Neutrophil (primary cell): ENCODE results near the gene SPATA9.

ENCODE experiments used
- H3K27ac ChIP-seq: fragments of 200-600 bp; sonication (generic); 2 replicates; pipeline ENCODE4 v1.5.1; 2016; ENCODE audit warnings: mild to moderate bottlenecking, moderate library complexity
- H3K27me3 ChIP-seq: fragments of 200-600 bp; sonication (generic); 2 replicates; pipeline ENCODE4 v1.6.0; 2016; ENCODE audit warnings: mild to moderate bottlenecking
- H3K36me3 ChIP-seq: fragments of 200-600 bp; sonication (generic); 2 replicates; pipeline ENCODE4 v1.5.1; 2017
- H3K4me1 ChIP-seq, 2 experiments: fragments of 200-600 bp in 1 of 2; sonication (generic) in 1 of 2; 1 replicate in 1 of 2; 2 replicates in 1 of 2; pipeline versions ENCODE4 v1.5.1 to v1.6.1; 2013 to 2016; ENCODE audit warnings: low read depth in 1 of 2, low read length in 1 of 2, mild to moderate bottlenecking in 1 of 2, moderate library complexity in 1 of 2; ENCODE audit not compliant: control insufficient read depth in 1 of 2, insufficient read depth in 1 of 2
- H3K4me3 ChIP-seq, 2 experiments: fragments of 200-600 bp in 1 of 2; sonication (generic) in 1 of 2; 1 replicate in 1 of 2; 2 replicates in 1 of 2; pipeline ENCODE4 v1.5.1; 2013 to 2016; ENCODE audit warnings: low read depth in 1 of 2, low read length in 1 of 2, mild to moderate bottlenecking in 1 of 2, moderate library complexity in 1 of 2
- H3K9me3 ChIP-seq: fragments of 200-600 bp; sonication (generic); 2 replicates; pipeline ENCODE4 v1.5.1; 2016
- TF ChIP-seq, protein P1 (sequence below): fragments of 200-600 bp; sonication (generic); IDR thresholded peaks from 2 replicates; pipeline ENCODE4 v1.5.1; 2016; ENCODE audit warnings: antibody characterized with exemption

SPATA9 gene

GRCh38 chr5:95729115-95730010, 46.6 kb upstream of the SPATA9 start:
- Histone ChIP-seq H3K4me3 (no peak overlapping the region), H3K27me3 (peaks cover 41% of the 10 kb centered on the region), H3K36me3 (no peaks in the 10 kb centered on the region), H3K4me1 (peaks cover 19 to 21% of the 10 kb centered on the region in 2 experiments), H3K27ac (no peak overlapping the region), H3K9me3 (no peaks in the 10 kb centered on the region)
- TF ChIP-seq, protein P1, sequence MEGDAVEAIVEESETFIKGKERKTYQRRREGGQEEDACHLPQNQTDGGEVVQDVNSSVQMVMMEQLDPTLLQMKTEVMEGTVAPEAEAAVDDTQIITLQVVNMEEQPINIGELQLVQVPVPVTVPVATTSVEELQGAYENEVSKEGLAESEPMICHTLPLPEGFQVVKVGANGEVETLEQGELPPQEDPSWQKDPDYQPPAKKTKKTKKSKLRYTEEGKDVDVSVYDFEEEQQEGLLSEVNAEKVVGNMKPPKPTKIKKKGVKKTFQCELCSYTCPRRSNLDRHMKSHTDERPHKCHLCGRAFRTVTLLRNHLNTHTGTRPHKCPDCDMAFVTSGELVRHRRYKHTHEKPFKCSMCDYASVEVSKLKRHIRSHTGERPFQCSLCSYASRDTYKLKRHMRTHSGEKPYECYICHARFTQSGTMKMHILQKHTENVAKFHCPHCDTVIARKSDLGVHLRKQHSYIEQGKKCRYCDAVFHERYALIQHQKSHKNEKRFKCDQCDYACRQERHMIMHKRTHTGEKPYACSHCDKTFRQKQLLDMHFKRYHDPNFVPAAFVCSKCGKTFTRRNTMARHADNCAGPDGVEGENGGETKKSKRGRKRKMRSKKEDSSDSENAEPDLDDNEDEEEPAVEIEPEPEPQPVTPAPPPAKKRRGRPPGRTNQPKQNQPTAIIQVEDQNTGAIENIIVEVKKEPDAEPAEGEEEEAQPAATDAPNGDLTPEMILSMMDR: no peak

DNA sequence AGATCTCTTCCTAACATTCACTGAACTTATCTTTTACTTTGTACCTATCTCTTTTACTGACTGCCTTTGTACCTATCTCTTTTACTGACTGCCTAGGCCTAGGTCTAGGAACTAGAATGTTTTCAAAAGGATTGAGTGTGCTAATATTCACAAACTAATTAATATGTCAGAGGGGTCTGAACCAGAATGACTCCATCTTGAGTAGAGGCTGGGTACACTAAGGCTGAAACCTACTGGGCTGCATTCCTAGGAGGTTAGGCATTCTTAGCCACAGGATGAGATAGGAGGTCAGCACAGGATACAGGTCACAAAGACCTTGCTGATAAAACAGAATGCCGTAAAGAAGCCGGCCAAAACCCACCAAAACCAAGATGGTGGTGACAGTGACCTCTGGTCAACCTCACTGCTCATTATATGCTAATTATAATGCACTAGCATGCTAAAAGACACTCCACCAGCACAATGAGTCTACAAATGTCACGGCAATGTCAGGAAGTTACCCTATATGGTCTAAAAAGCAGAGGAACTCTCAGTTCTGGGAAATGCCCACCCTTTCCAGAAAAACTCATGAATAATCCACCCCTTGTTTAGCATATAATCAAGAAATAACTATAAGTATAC, 45.8 kb upstream of the SPATA9 start:
- H3K27me3 ChIP-seq: peaks cover 36% of the 10 kb centered on the region
- no peaks in the 10 kb centered on the region for H3K36me3 ChIP-seq
- no peak overlapping the region for H3K4me3 ChIP-seq
- no peaks in the 10 kb centered on the region for H3K9me3 ChIP-seq
- peaks cover 19 to 21% of the 10 kb centered on the region in 2 experiments for H3K4me1 ChIP-seq
- no peak overlapping the region for H3K27ac ChIP-seq
- TF ChIP-seq, protein P1: no peak

DNA sequence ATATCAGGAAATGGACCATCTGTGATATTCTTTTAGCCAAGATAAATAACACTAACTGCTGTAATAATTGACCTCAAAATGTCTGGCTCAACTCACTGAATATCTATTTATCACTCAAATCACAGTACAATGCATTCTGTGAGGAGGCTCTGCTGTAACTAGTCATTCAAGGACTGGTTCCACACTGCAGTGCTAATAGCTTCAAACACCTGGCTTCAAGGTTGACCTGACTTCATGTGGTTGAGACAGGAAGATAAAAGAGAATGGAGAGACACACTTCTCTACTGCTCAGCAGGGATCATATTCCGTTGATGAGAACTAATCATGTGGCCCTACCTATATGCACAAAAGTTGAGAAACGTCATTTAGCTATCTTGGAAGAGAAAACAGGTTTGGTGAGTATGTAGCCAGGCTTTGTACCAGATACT, 45.0 kb upstream of the SPATA9 start:
- H3K4me1 ChIP-seq: peaks cover 19 to 21% of the 10 kb centered on the region in 2 experiments
- peaks cover 29% of the 10 kb centered on the region for H3K27me3 ChIP-seq
- no peak overlapping the region for H3K27ac ChIP-seq
- TF ChIP-seq, protein P1: no peak
- H3K4me3 ChIP-seq: no peak overlapping the region
- H3K36me3 ChIP-seq: no peaks in the 10 kb centered on the region
- no peaks in the 10 kb centered on the region for H3K9me3 ChIP-seq

GRCh38 chr5:95726811-95727763, 44.3 kb upstream of the SPATA9 start:
- TF ChIP-seq, protein P1: no peak
- no peak overlapping the region for H3K4me3 ChIP-seq
- peaks cover 22% of the 10 kb centered on the region for H3K27me3 ChIP-seq
- no peaks in the 10 kb centered on the region for H3K36me3 ChIP-seq
- H3K9me3 ChIP-seq: no peaks in the 10 kb centered on the region
- peaks cover 18 to 19% of the 10 kb centered on the region in 2 experiments for H3K4me1 ChIP-seq
- H3K27ac ChIP-seq: no peak overlapping the region
